ENCODE measurements around the gene TCERG1L.
"Not testable (repeated sequence)": the region's sequence is repeated elsewhere in the genome, so short reads cannot be mapped to it uniquely, and the experiment has no call there.

The TCERG1L gene

GRCh38 chr10:131181456-131181855, 130.1 kb downstream of the TCERG1L start:
- DNase-seq = no peak

- DNase-seq = no peak
Observed at GRCh38 chr10:131180740-131181415, 130.6 kb downstream of the TCERG1L start.

GRCh38 chr10:131180086-131180485, 131.4 kb downstream of the TCERG1L start:
- DNase-seq = no peak

- no peak for DNase-seq
Observed at GRCh38 chr10:131179361-131179760, 132.2 kb downstream of the TCERG1L start.

GRCh38 chr10:131178521-131179331, 132.8 kb downstream of the TCERG1L start:
- DNase-seq = no peak

GRCh38 chr10:131177431-131178327, 133.8 kb downstream of the TCERG1L start:
- DNase-seq = no peak

- no peak for DNase-seq
Observed at GRCh38 chr10:131176907-131177306, 134.6 kb downstream of the TCERG1L start.

GRCh38 chr10:131176324-131176723, 135.2 kb downstream of the TCERG1L start:
- DNase-seq = not testable (repeated sequence)

GRCh38 chr10:131175891-131176290, 135.6 kb downstream of the TCERG1L start:
- DNase-seq = no peak

GRCh38 chr10:131174651-131175540, 136.6 kb downstream of the TCERG1L start:
- DNase-seq = no peak

- DNase-seq = no peak
Observed at GRCh38 chr10:131174211-131174565, 137.3 kb downstream of the TCERG1L start.

- no peak for DNase-seq
Observed at GRCh38 chr10:131173484-131174210, 137.9 kb downstream of the TCERG1L start.

GRCh38 chr10:131172433-131172832, 139.1 kb downstream of the TCERG1L start:
- no peak for DNase-seq

GRCh38 chr10:131169146-131169545, 142.4 kb downstream of the TCERG1L start:
- no peak for DNase-seq

GRCh38 chr10:131168238-131168875, 143.2 kb downstream of the TCERG1L start:
- no peak for DNase-seq

- no peak for DNase-seq
Observed at GRCh38 chr10:131167036-131167860, 144.3 kb downstream of the TCERG1L start.

- DNase-seq = no peak
Observed at GRCh38 chr10:131166486-131166885, 145.0 kb downstream of the TCERG1L start.

GRCh38 chr10:131165092-131165491, 146.4 kb downstream of the TCERG1L start:
- DNase-seq = no peak

GRCh38 chr10:131162866-131163843, 148.4 kb downstream of the TCERG1L start:
- no peak for DNase-seq

All from NCI-H82 (cell line).